HL-60 (cell line): ENCODE measurements around the gene DDR1.
"Not testable (repeated sequence)": the region's sequence is repeated elsewhere in the genome, so short reads cannot be mapped to it uniquely, and the experiment has no call there.

ENCODE experiments used
- GABPA ChIP-seq: IDR thresholded peaks from 2 replicates; pipeline ENCODE4 v1.6.1; 2012; ENCODE audit warnings: low read depth
- TF ChIP-seq, protein P1 (sequence below): IDR thresholded peaks from one replicate; pipeline ENCODE4 v1.5.1; 2011; ENCODE audit warnings: low read length, control low read depth, inconsistent platforms; ENCODE audit not compliant: insufficient read depth

DNA sequence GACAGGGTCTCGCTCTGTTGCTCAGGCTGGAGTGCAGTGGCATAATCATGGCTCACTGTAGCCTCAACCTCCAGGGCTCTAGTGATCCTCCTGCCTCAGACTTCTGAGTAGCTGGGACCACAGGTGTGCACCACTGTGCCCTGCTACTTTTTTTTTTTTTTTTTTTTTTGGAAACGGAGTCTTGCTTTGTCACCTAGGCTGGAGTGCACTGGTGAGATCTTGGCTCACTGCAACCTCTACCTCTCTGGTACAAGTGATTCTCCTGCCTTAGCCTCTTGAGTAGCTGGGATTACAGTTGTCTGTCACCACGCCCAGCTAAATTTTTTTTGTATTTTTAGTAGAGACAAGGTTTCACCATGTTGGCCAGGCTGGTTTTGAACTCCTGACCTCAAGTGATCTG, 42.8 kb downstream of the DDR1 start:
- TF ChIP-seq GABPA, result not testable (repeated sequence)
- TF ChIP-seq, protein P1, sequence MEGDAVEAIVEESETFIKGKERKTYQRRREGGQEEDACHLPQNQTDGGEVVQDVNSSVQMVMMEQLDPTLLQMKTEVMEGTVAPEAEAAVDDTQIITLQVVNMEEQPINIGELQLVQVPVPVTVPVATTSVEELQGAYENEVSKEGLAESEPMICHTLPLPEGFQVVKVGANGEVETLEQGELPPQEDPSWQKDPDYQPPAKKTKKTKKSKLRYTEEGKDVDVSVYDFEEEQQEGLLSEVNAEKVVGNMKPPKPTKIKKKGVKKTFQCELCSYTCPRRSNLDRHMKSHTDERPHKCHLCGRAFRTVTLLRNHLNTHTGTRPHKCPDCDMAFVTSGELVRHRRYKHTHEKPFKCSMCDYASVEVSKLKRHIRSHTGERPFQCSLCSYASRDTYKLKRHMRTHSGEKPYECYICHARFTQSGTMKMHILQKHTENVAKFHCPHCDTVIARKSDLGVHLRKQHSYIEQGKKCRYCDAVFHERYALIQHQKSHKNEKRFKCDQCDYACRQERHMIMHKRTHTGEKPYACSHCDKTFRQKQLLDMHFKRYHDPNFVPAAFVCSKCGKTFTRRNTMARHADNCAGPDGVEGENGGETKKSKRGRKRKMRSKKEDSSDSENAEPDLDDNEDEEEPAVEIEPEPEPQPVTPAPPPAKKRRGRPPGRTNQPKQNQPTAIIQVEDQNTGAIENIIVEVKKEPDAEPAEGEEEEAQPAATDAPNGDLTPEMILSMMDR, result not testable (repeated sequence)
